ENCODE results near the gene ATXN7.

ATXN7 gene

GRCh38 chr3:64019271-64019670 lies 155.6 kb downstream of the ATXN7 start:
- no peak for DNase-seq (ENCODE audit: low read depth in 2 of 2)

DNA sequence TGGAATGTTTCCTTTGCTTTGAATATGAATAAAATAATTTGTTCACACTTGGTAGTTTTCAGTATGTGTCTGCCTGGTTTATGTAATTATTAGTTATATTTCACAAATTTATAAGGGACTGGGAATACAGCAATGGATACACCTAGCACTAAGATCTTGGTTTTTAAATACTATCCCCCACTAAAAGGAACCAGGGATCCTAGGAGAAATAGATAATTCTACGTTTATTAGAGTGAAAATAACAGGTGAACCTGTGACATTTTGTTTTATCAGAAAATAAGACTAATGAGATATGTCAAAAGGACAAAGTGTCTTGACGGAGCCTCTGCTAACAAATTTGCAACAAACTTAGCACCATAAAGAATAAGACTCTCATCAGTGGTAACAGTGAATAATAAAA lies 156.2 kb downstream of the ATXN7 start:
- DNase-seq (ENCODE audit: low read depth in 2 of 2): no peak

DNA sequence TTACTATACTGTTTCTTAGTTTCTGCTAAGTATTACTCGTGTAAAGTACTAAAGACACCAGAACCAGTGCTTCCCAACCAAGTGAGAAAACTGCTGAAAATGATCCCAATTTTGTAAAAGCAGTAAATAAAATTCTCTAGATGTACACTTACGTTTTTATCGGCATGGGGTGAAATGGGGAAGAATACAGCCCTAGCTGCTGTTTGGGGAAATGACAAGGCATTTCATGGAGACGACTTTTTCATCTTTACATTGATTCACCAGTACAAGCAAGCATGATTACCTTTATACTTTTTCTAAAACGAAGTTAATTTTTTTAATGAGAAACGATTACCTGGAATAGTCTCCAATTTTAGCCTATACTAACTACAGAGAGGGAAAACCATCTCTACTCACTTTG lies 158.3 kb downstream of the ATXN7 start:
- no peak for DNase-seq (ENCODE audit: low read depth in 2 of 2)

- peak in 1 of 2 donors; percentile 8 for DNase-seq (ENCODE audit: low read depth in 2 of 2)
Measured at GRCh38 chr3:64022451-64023186, 159.0 kb downstream of the ATXN7 start.

GRCh38 chr3:64023187-64023860 lies 159.7 kb downstream of the ATXN7 start, which contains the start of gene PSMD6:
TSS of gene PSMD6 (minus strand) at chr3:64023494. CDS start at chr3:64023419, 75 bp downstream.
- peak; percentile 87 to 93 for DNase-seq (ENCODE audit: low read depth in 2 of 2)

- DNase-seq (ENCODE audit: low read depth in 2 of 2): no peak
Measured at GRCh38 chr3:64023861-64024223, 160.2 kb downstream of the ATXN7 start.

- DNase-seq (ENCODE audit: low read depth in 2 of 2): no peak
Measured at GRCh38 chr3:64026346-64026745, 162.7 kb downstream of the ATXN7 start.

GRCh38 chr3:64027658-64028057 lies 164.0 kb downstream of the ATXN7 start:
- no peak for DNase-seq (ENCODE audit: low read depth in 2 of 2)

- DNase-seq (ENCODE audit: low read depth in 2 of 2): no peak
Measured at GRCh38 chr3:64028754-64029153, 165.1 kb downstream of the ATXN7 start.

DNA sequence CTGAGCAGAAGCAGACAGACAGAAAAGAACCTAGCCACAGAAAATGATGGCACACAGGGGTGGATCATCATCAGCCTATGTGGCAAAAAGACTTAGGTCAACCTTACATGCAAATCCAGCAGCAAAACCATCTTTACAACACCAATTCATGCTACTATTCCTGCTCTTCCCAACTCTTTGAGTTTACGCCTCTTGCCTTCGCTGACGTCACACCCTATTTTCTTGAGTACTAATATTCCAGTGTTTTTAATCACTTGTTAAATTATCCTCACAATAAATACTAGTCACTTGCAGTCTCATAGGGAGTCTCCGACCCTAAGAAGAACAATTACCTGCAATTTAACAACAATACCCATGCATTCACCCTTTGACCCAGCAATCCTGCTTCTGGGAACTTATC lies 165.6 kb downstream of the ATXN7 start:
- DNase-seq (ENCODE audit: low read depth in 2 of 2): no peak

GRCh38 chr3:64030741-64031140 lies 167.1 kb downstream of the ATXN7 start:
- peak; percentile 55 to 67 for DNase-seq (ENCODE audit: low read depth in 2 of 2)

DNA sequence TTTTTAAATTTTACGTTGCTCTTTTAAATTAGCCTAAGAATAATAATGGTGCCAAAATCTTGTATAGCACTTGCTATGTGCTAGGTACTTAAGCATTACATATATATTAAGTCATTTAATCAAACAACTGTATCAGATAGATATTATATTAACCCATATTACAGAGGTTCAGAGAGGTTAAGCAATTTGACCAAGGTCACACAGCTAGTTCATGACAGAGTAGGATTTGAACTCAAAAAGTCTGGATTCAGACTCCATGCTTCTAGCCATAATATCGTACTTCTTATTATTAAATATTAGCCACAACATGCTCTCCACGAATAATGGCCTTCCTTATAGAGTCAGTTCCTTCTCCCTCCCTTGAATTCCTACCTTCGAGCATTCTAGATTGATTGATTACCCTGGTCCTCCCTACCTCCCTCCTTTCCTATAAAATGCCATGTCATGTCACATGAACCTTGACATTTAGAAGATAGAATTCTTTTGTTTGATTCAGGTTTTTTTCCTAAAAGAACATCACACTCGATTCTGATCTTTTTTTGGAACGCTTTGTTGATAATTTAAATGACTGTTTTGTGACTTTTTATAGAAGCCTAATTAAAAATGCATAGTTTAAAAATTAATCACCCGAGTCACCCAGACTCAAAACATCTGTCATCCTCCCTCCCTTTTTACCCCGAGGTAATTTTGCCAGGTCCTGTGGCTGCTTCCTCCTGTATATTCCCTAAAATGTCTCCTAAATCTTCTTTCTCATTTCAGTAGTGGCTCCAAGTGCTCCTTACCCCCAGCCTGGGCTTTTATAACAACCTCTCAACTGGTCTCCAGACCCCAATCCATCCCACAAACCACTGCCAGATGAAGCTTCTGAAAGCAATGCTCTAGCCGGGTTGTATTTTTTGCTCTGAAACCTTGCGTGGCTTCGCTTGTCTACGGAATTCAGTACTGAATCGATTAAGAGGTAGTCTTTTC lies 168.2 kb downstream of the ATXN7 start:
- DNase-seq (ENCODE audit: low read depth in 2 of 2): no peak

GRCh38 chr3:64033069-64033468 lies 169.4 kb downstream of the ATXN7 start:
- no peak for DNase-seq (ENCODE audit: low read depth in 2 of 2)

DNA sequence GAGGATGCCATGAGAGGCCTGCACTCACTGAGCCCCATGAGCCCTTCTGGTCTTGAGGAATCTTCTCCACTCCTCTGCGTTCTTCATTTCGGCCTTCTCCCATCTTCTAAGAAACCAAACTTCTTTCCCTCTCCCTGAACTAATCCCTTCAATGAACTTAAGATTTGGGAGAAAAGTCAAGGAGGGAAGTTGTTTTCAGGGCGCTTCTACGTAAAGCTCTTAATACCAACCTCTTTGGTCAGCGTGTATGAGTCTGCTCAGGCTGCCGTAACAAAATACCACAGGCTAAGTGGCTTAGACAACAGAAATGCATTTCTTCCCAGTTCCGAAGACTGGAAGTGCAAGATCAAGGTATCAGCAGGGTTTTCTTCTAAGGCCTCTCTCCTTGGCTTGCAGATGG lies 173.4 kb downstream of the ATXN7 start:
- DNase-seq (ENCODE audit: low read depth in 2 of 2): no peak

GRCh38 chr3:64038253-64038767 lies 174.6 kb downstream of the ATXN7 start:
- no peak for DNase-seq (ENCODE audit: low read depth in 2 of 2)

GRCh38 chr3:64039332-64039731 lies 175.7 kb downstream of the ATXN7 start:
- no peak for DNase-seq (ENCODE audit: low read depth in 2 of 2)

GRCh38 chr3:64039981-64040733 lies 176.5 kb downstream of the ATXN7 start:
- no peak for DNase-seq (ENCODE audit: low read depth in 2 of 2)

- no peak for DNase-seq (ENCODE audit: low read depth in 2 of 2)
Measured at GRCh38 chr3:64042952-64043351, 179.3 kb downstream of the ATXN7 start.

GRCh38 chr3:64046592-64046991 lies 182.9 kb downstream of the ATXN7 start:
- no peak for DNase-seq (ENCODE audit: low read depth in 2 of 2)

DNA sequence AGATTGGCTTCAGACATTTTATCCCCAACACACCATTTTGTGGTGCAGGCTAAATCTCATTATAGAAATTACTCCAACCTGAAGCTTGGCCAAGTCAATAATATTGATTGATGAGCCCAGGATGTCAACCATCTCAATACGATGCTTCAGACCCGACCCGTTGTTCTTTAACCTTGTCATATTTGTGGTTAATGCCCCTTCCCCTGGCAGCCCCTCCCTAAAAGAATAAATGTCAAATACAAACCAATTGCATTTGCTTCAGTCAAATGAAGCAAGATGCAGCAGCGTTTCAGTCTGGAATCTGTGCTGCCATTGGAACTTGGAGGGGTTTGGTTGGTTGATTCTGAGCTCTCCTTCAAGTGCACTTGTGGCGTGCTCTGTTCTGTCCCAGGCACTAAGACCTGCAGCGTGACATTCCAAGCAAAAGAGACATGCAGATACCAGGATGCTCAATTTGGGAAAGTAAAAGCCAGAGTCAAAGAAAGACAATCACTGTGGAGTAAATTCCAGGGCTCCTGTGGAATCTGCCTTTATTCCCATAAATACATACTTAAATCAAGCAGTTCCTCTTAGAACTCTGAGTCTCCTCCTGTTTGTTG lies 183.4 kb downstream of the ATXN7 start:
- DNase-seq (ENCODE audit: low read depth in 2 of 2): no peak

DNA sequence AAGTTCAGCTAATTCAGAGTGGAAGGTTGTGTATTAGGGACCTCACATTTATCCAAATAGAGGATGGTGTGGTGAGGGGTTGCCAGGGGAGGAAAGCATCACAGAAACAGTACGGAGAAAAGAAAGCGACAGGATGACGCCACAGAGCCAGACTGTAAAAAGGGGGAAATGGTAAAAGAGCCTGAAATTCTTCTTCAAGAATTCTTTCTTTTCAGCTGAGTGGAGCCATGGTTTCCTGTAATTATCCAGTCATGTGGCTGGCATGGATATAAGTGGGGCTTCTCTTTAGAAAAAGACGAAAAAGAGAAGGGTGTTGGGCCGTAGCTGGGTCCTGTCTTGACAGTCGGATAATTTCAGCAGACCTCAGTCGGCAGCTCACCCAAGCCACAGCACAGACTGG lies 184.1 kb downstream of the ATXN7 start:
- DNase-seq (ENCODE audit: low read depth in 2 of 2): no peak

Measured in stimulated activated CD8-positive, alpha-beta memory T cell treated with anti-CD3 and anti-CD28 coated beads, Interleukin-2, amount 100 ng/mL, for 48 hours (primary cell).